SU-DHL-6 (cell line): ENCODE measurements around the gene CCDC88C.

Source experiments
- H2AFZ ChIP-seq: fragments of 200-600 bp; sonication (generic); 2 replicates; pipeline ENCODE4 v1.6.1; 2014; ENCODE audit warnings: low read depth, mild to moderate bottlenecking, moderate library complexity, mixed read lengths, antibody characterized with exemption, low read length; ENCODE audit not compliant: severe bottlenecking
- H3F3A ChIP-seq: fragments of 200-600 bp; shearing (Covaris generic); 2 replicates; pipeline ENCODE4 v1.6.0; 2016; ENCODE audit warnings: antibody characterized with exemption, mild to moderate bottlenecking; ENCODE audit not compliant: insufficient read depth
- H3K27ac ChIP-seq: fragments of 200-600 bp; sonication (generic); 2 replicates; pipeline ENCODE4 v1.5.1; 2016; ENCODE audit warnings: low read depth, mild to moderate bottlenecking, low read length, moderate library complexity, mixed read lengths
- H3K27me3 ChIP-seq: fragments of 200-600 bp; sonication (generic), shearing (Covaris generic); 2 replicates; pipeline ENCODE4 v1.6.0; 2014; ENCODE audit warnings: mild to moderate bottlenecking, low read length
- H3K36me3 ChIP-seq: fragments of 200-600 bp; sonication (generic); 2 replicates; pipeline ENCODE4 v1.6.1; 2014; ENCODE audit warnings: mild to moderate bottlenecking, low read length, mixed read lengths
- H3K4me2 ChIP-seq: fragments of 300-600, 200-600 bp; shearing (Covaris generic), sonication (generic); 2 replicates; pipeline ENCODE4 v1.6.0; 2014; ENCODE audit warnings: low read length, low read depth, mild to moderate bottlenecking; ENCODE audit not compliant: poor library complexity, severe bottlenecking
- H3K4me3 ChIP-seq: fragments of 200-600 bp; sonication (generic); 2 replicates; pipeline ENCODE4 v1.5.1; 2014; ENCODE audit warnings: antibody characterized with exemption, low read length, mild to moderate bottlenecking, mixed read lengths; ENCODE audit not compliant: insufficient read depth, poor library complexity, severe bottlenecking
- H3K79me2 ChIP-seq: fragments of 200-600 bp; sonication (generic); 2 replicates; pipeline ENCODE4 v1.6.1; 2014; ENCODE audit warnings: mild to moderate bottlenecking, low read length, moderate library complexity; ENCODE audit not compliant: insufficient read depth
- H3K9ac ChIP-seq: fragments of 200-600 bp; sonication (generic); 2 replicates; pipeline ENCODE4 v1.7.0; 2014; ENCODE audit warnings: mild to moderate bottlenecking, low read length
- H3K9me2 ChIP-seq: fragments of 200-600 bp; sonication (generic); replicated peaks from 2 replicates; pipeline ENCODE4 v1.6.1; 2014; ENCODE audit warnings: low read length; ENCODE audit not compliant: insufficient read depth
- H3K9me3 ChIP-seq: fragments of 200-600 bp; sonication (generic); 2 replicates; pipeline ENCODE4 v1.6.1; 2014; ENCODE audit warnings: low read length, mixed read lengths; ENCODE audit not compliant: insufficient read depth
- H4K20me1 ChIP-seq: fragments of 200-600 bp; sonication (generic); 2 replicates; pipeline ENCODE4 v1.6.1; 2014; ENCODE audit warnings: low read depth, mild to moderate bottlenecking, antibody characterized with exemption, low read length, moderate library complexity, mixed read lengths
- EZH2phosphoT487 ChIP-seq: fragments of 200-600 bp; sonication (generic), shearing (Covaris generic); conservative IDR thresholded peaks from 2 replicates; pipeline ENCODE4 v1.6.1; 2018; ENCODE audit warnings: mild to moderate bottlenecking, antibody characterized with exemption, low read length, moderate library complexity, mixed read lengths
- TF ChIP-seq, protein P1 (sequence below): fragments of 200-600 bp; sonication (generic); IDR thresholded peaks from one replicate; pipeline ENCODE4 v1.5.1; 2017; ENCODE audit warnings: antibody characterized with exemption, mild to moderate bottlenecking, low read length, moderate library complexity; ENCODE audit not compliant: insufficient read depth, poor library complexity, severe bottlenecking

The CCDC88C gene

DNA sequence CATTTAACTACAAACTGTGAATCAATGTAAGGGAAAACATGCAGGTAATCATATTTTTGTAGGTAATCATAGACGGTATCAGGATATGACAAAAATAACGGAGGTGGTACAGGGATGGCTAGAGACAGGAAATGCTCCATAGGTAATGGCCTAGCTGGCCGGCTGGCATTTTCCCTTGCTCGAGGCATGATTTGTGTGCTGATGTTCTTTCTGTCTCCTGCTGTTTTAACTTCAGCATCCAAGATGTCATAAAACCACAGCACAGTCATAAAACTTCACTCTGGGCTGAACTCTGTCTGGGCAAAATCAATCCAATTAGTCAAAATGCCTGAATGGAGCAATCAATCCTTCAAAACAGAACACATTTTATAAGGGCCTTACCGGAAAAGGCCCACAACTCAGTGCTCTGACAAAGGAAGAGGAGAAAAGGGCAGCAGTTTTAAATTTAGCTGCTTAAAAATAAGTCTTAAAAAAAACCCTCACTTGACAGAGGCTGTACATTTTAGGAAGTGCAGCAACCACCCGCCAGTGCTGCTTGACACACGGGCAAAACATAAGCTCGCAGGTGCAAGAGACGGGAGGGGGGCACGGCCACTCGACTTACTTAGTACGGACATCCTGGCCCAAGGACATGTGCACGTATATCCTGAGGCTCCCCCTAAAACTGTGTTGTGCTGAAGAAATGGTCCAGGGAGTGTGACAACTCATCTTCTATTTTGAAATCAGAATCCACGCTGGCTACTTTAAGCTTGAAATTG lies 132.7 kb downstream of the CCDC88C start:
- Histone ChIP-seq H2AFZ (no peak overlapping the region), H4K20me1 (no peaks in the 10 kb centered on the region), H3K9me2 (no peaks in the 10 kb centered on the region), H3K27me3 (no peaks in the 10 kb centered on the region), H3K4me2 (no peak overlapping the region), H3K9ac (no peak overlapping the region), H3K4me3 (no peak overlapping the region), H3K36me3 (peaks cover 58% of the 10 kb centered on the region), H3K9me3 (no peaks in the 10 kb centered on the region), H3K79me2 (no peaks in the 10 kb centered on the region), H3F3A (peaks cover 19% of the 10 kb centered on the region), H3K27ac (peak overlapping the region; percentile 48; the same call in 1 of the 2 replicates)
- TF ChIP-seq, protein P1, sequence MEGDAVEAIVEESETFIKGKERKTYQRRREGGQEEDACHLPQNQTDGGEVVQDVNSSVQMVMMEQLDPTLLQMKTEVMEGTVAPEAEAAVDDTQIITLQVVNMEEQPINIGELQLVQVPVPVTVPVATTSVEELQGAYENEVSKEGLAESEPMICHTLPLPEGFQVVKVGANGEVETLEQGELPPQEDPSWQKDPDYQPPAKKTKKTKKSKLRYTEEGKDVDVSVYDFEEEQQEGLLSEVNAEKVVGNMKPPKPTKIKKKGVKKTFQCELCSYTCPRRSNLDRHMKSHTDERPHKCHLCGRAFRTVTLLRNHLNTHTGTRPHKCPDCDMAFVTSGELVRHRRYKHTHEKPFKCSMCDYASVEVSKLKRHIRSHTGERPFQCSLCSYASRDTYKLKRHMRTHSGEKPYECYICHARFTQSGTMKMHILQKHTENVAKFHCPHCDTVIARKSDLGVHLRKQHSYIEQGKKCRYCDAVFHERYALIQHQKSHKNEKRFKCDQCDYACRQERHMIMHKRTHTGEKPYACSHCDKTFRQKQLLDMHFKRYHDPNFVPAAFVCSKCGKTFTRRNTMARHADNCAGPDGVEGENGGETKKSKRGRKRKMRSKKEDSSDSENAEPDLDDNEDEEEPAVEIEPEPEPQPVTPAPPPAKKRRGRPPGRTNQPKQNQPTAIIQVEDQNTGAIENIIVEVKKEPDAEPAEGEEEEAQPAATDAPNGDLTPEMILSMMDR: no peak
- TF ChIP-seq EZH2phosphoT487: no peak

- H3K9me3 ChIP-seq: no peaks in the 10 kb centered on the region
- no peak overlapping the region for H3K4me2 ChIP-seq
- TF ChIP-seq, protein P1: no peak
- TF ChIP-seq EZH2phosphoT487: no peak
- no peaks in the 10 kb centered on the region for H3K79me2 ChIP-seq
- H3K27me3 ChIP-seq: no peaks in the 10 kb centered on the region
- H3F3A ChIP-seq: peaks cover 16% of the 10 kb centered on the region
- H2AFZ ChIP-seq: no peak overlapping the region
- H4K20me1 ChIP-seq: no peaks in the 10 kb centered on the region
- H3K36me3 ChIP-seq: peaks cover 56% of the 10 kb centered on the region
- no peaks in the 10 kb centered on the region for H3K9me2 ChIP-seq
- 0 out of 2 replicates have a peak overlapping the region, but pooled peaks have one; percentile 48 for H3K27ac ChIP-seq
- H3K4me3 ChIP-seq: no peak overlapping the region
- no peak overlapping the region for H3K9ac ChIP-seq
Observed at GRCh38 chr14:91284146-91284790, 133.4 kb downstream of the CCDC88C start.

DNA sequence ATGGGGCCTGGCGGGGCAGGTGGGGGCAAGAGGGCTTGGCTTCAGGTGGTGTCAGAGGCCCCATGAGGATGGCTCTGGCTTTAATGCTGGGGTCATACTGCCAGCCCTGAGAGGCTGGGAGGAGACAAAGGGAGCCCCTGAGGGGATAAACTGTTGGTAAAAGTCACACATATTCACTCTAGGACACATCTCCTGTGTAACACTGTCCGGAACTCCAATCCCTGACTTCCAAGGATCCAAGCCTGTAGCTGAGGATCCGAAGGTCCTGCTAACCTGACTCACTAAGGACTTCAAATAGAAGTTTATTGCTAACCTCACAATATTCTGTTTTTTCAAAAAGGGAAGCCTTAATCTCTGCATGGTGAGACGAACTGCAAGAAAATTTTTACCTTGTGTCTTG lies 134.0 kb downstream of the CCDC88C start:
- Histone ChIP-seq H3K4me2 (no peak overlapping the region), H2AFZ (no peak overlapping the region)

More for the DNA sequence above, 134.0 kb downstream of the CCDC88C start:
- Histone ChIP-seq H3K36me3 (peaks cover 55% of the 10 kb centered on the region), H3F3A (peaks cover 16% of the 10 kb centered on the region), H3K4me3 (no peak overlapping the region), H3K9me2 (no peaks in the 10 kb centered on the region), H3K27me3 (no peaks in the 10 kb centered on the region), H3K9me3 (no peaks in the 10 kb centered on the region), H4K20me1 (no peaks in the 10 kb centered on the region), H3K9ac (no peak overlapping the region), H3K27ac (no peak overlapping the region), H3K79me2 (no peaks in the 10 kb centered on the region)
- TF ChIP-seq, protein P1: no peak
- no peak for TF ChIP-seq EZH2phosphoT487
